DOHH2 (cell line): ENCODE measurements around the gene UVRAG.

Source experiments
- H3F3A ChIP-seq: fragments of 200-600 bp; sonication (generic), shearing (Covaris generic); 2 replicates; pipeline ENCODE4 v1.6.0; 2016; ENCODE audit warnings: antibody characterized with exemption, mild to moderate bottlenecking; ENCODE audit not compliant: control insufficient read depth, insufficient read depth
- H3K27ac ChIP-seq: fragments of 200-600 bp; sonication (generic); 2 replicates; pipeline ENCODE4 v1.5.1; 2014; ENCODE audit warnings: low read depth, mild to moderate bottlenecking, low read length, moderate library complexity
- H3K27me3 ChIP-seq: fragments of 200-600 bp; sonication (generic); 2 replicates; pipeline ENCODE4 v1.6.1; 2014; ENCODE audit warnings: mild to moderate bottlenecking, low read length, mixed read lengths; ENCODE audit not compliant: control insufficient read depth
- H3K36me3 ChIP-seq: fragments of 200-600 bp; sonication (generic); 2 replicates; pipeline ENCODE4 v1.6.1; 2014; ENCODE audit warnings: mild to moderate bottlenecking, low read length, moderate library complexity, mixed read lengths; ENCODE audit not compliant: control insufficient read depth
- H3K4me1 ChIP-seq: fragments of 200-600 bp; sonication (generic); 2 replicates; pipeline ENCODE4 v1.6.1; 2014; ENCODE audit warnings: mild to moderate bottlenecking, low read length, mixed read lengths; ENCODE audit not compliant: control insufficient read depth
- H3K4me2 ChIP-seq: fragments of 200-600 bp; sonication (generic); 2 replicates; pipeline ENCODE4 v1.6.0; 2014; ENCODE audit warnings: mild to moderate bottlenecking, low read length, moderate library complexity
- H3K4me3 ChIP-seq: fragments of 200-600 bp; sonication (generic); 2 replicates; pipeline ENCODE4 v1.5.1; 2014; ENCODE audit warnings: mild to moderate bottlenecking, low read length, mixed read lengths
- H3K79me2 ChIP-seq: fragments of 200-600 bp; sonication (generic); 2 replicates; pipeline ENCODE4 v1.6.1; 2014; ENCODE audit warnings: mild to moderate bottlenecking, low read length, mixed read lengths; ENCODE audit not compliant: control insufficient read depth
- H3K9me2 ChIP-seq: fragments of 200-600 bp; sonication (generic); replicated peaks from 2 replicates; pipeline ENCODE4 v1.6.1; 2014; ENCODE audit warnings: mild to moderate bottlenecking, low read length, mixed read lengths; ENCODE audit not compliant: control insufficient read depth
- H3K9me3 ChIP-seq: fragments of 200-600 bp; sonication (generic); 2 replicates; pipeline ENCODE4 v1.6.1; 2014; ENCODE audit warnings: antibody characterized with exemption, low read length, mixed read lengths; ENCODE audit not compliant: control insufficient read depth, insufficient read depth
- H4K20me1 ChIP-seq: fragments of 200-600 bp; sonication (generic); 2 replicates; pipeline ENCODE4 v1.6.0; 2014; ENCODE audit warnings: low read depth, mild to moderate bottlenecking, antibody characterized with exemption, low read length, moderate library complexity; ENCODE audit not compliant: control insufficient read depth, insufficient read depth
- EZH2phosphoT487 ChIP-seq: fragments of 200-600 bp; sonication (generic); IDR thresholded peaks from 2 replicates; pipeline ENCODE4 v1.6.1; 2017; ENCODE audit warnings: borderline replicate concordance, mild to moderate bottlenecking, antibody characterized with exemption, low read length, moderate library complexity, mixed read lengths
- TF ChIP-seq, protein P1 (sequence below): fragments of 200-600 bp; sonication (generic); IDR thresholded peaks from one replicate; pipeline ENCODE4 v1.5.1; 2014; ENCODE audit warnings: antibody characterized with exemption, mild to moderate bottlenecking, low read depth, low read length; ENCODE audit not compliant: poor library complexity, severe bottlenecking

The UVRAG gene

DNA sequence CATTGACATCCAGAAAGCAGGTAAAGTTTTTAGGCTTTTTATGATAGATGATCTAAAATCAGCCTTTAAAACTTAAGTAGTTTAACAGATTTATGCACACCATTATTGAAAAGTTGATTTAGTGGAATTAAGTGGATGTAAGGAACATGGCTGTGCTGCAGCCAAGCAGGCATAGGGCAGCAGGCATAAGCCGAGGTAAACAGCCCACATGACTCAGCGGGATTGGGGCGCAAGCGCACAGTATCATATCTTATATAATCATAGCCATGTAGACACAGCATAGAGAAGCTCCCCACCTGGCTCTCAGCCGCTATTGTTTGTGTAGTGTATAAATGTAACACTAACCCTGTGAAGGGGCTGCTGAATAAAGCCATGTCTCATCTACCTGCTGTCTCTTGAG is 233.8 kb downstream of the UVRAG start:
- no peaks in the 10 kb centered on the region for H3K27me3 ChIP-seq
- H3K4me2 ChIP-seq, result no peak overlapping the region
- peaks cover 7% of the 10 kb centered on the region for H3K79me2 ChIP-seq
- H3K9me2 ChIP-seq, result no peaks in the 10 kb centered on the region
- no peak overlapping the region for H3K27ac ChIP-seq
- H3F3A ChIP-seq, result no peaks in the 10 kb centered on the region
- TF ChIP-seq EZH2phosphoT487, result no peak
- TF ChIP-seq, protein P1, sequence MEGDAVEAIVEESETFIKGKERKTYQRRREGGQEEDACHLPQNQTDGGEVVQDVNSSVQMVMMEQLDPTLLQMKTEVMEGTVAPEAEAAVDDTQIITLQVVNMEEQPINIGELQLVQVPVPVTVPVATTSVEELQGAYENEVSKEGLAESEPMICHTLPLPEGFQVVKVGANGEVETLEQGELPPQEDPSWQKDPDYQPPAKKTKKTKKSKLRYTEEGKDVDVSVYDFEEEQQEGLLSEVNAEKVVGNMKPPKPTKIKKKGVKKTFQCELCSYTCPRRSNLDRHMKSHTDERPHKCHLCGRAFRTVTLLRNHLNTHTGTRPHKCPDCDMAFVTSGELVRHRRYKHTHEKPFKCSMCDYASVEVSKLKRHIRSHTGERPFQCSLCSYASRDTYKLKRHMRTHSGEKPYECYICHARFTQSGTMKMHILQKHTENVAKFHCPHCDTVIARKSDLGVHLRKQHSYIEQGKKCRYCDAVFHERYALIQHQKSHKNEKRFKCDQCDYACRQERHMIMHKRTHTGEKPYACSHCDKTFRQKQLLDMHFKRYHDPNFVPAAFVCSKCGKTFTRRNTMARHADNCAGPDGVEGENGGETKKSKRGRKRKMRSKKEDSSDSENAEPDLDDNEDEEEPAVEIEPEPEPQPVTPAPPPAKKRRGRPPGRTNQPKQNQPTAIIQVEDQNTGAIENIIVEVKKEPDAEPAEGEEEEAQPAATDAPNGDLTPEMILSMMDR, result no peak
- no peak overlapping the region for H3K4me3 ChIP-seq
- peaks cover 12% of the 10 kb centered on the region for H3K9me3 ChIP-seq
- H3K36me3 ChIP-seq, result peaks cover 71% of the 10 kb centered on the region
- H4K20me1 ChIP-seq, result no peaks in the 10 kb centered on the region
- no peaks in the 10 kb centered on the region for H3K4me1 ChIP-seq

DNA sequence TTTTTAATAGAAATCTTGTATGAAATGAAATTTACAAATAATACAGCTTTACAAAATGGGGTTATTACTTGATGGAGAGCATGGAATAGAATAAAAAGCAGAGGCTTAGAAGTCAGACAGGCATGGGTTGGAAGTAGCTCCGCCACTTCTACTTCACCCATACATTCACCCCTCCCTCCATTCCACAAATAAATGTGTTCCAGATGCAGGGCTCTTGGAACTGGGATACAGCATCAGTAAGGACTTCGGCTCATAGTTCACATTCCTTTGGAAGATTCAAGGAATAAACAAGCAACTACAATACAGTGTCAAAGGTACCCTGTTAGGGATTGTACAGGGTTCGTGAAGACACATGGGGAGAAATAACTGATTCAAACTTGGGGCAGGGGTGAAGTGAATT is 234.5 kb downstream of the UVRAG start:
- H3K9me2 ChIP-seq, result no peaks in the 10 kb centered on the region
- H3K27ac ChIP-seq, result no peak overlapping the region
- no peaks in the 10 kb centered on the region for H4K20me1 ChIP-seq
- H3K4me3 ChIP-seq, result no peak overlapping the region
- peaks cover 12% of the 10 kb centered on the region for H3K9me3 ChIP-seq
- H3F3A ChIP-seq, result no peaks in the 10 kb centered on the region
- no peak overlapping the region for H3K4me2 ChIP-seq
- H3K36me3 ChIP-seq, result peaks cover 71% of the 10 kb centered on the region
- no peaks in the 10 kb centered on the region for H3K4me1 ChIP-seq
- TF ChIP-seq, protein P1, result no peak
- H3K79me2 ChIP-seq, result peaks cover 10% of the 10 kb centered on the region
- no peaks in the 10 kb centered on the region for H3K27me3 ChIP-seq

DNA sequence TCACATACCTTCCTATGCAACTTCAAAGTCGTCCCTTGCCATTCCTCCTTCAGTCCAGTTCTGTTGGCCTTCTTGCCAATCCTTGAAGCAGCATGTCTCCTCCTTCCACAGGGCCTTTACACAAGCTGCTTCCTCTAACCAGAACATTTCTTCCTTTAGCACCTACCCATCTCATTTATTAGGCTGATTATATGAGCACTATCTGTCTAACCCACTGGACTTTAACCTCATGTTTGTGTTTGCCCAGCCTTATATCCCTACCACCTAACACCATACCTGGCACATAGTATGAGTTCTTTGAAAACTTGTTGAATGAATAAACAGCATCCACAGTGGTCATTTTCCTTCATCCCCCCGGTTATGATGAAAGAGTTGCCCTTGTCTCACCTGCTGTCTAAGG is 236.9 kb downstream of the UVRAG start:
- no peaks in the 10 kb centered on the region for H3K9me2 ChIP-seq
- H3K36me3 ChIP-seq, result peaks cover 60% of the 10 kb centered on the region
- no peak for TF ChIP-seq EZH2phosphoT487
- TF ChIP-seq, protein P1, result no peak
- H4K20me1 ChIP-seq, result no peaks in the 10 kb centered on the region
- H3K27me3 ChIP-seq, result no peaks in the 10 kb centered on the region
- no peak overlapping the region for H3K27ac ChIP-seq
- H3K4me2 ChIP-seq, result no peak overlapping the region
- H3K79me2 ChIP-seq, result peaks cover 20% of the 10 kb centered on the region
- H3F3A ChIP-seq, result no peaks in the 10 kb centered on the region
- no peak overlapping the region for H3K4me3 ChIP-seq
- no peaks in the 10 kb centered on the region for H3K4me1 ChIP-seq
- H3K9me3 ChIP-seq, result peaks cover 12% of the 10 kb centered on the region

DNA sequence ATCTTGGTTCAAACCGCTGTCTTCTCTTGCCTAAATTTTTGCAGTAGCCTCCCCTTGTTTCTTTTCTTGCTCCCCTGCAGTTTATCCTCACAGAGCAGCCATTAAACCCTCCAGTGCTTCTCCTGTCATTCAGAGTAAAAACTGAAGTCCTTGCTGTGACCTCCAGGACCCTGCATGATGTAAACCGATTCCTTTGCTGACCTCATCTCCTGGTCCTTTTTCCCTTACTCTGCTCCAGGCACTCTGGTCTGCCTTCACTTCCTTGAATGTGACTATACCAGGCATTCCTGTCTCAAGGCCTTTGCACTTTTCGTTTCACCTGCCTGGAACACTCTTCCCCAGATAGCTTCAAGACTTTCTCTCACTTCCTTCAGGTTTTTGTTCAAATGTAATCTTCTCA is 239.3 kb downstream of the UVRAG start:
- Histone ChIP-seq H3K4me2 (no peak overlapping the region), H3K79me2 (peaks cover 32% of the 10 kb centered on the region), H3K9me2 (no peaks in the 10 kb centered on the region), H4K20me1 (no peaks in the 10 kb centered on the region), H3K9me3 (no peaks in the 10 kb centered on the region), H3K36me3 (peaks cover 52% of the 10 kb centered on the region), H3K27me3 (no peaks in the 10 kb centered on the region), H3F3A (no peaks in the 10 kb centered on the region), H3K27ac (no peak overlapping the region), H3K4me3 (no peak overlapping the region), H3K4me1 (no peaks in the 10 kb centered on the region)
- TF ChIP-seq, protein P1, result no peak
- no peak for TF ChIP-seq EZH2phosphoT487
